HG03442 (cell line): Measurements from ENCODE around the gene GRAMD2B.
A peak's percentile ranks its signal among the peaks of the same experiment; 100 is the strongest.
"Not testable (repeated sequence)": the region's sequence is repeated elsewhere in the genome, so short reads cannot be mapped to it uniquely, and the experiment has no call there.

ENCODE experiments used
- ATAC-seq: cut with Tn5 transposase; IDR thresholded peaks from one replicate; pipeline ENCODE4 v1.9.1; 2021; ENCODE audit warnings: mild to moderate bottlenecking, moderate library complexity; ENCODE audit not compliant: unreplicated experiment

Gene GRAMD2B

GRCh38 chr5:126410623-126411022, 12.6 kb upstream of the GRAMD2B start:
- ATAC-seq = no peak

DNA sequence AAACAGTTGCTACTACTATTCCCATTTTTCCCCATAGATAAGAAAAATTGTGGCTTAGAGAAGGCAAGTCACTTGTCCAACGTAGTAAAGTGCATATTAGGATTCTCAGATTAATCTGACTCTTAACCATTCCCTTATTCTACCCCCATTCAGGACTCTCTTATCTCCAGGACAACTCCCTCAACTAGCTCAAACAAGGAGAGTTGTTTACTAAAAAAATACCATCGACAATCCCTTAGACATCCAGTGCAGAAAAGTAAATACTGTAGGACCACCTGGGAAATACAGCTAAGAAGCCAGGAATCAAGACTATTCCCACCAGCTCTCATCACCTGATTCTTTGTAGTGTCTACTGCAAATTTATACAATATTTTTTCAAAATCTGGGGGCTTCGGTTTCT, 9.4 kb upstream of the GRAMD2B start:
- ATAC-seq = no peak

GRCh38 chr5:126414874-126415502, 8.2 kb upstream of the GRAMD2B start:
- no peak for ATAC-seq

- no peak for ATAC-seq
Observed at GRCh38 chr5:126415789-126416188, 7.4 kb upstream of the GRAMD2B start.

DNA sequence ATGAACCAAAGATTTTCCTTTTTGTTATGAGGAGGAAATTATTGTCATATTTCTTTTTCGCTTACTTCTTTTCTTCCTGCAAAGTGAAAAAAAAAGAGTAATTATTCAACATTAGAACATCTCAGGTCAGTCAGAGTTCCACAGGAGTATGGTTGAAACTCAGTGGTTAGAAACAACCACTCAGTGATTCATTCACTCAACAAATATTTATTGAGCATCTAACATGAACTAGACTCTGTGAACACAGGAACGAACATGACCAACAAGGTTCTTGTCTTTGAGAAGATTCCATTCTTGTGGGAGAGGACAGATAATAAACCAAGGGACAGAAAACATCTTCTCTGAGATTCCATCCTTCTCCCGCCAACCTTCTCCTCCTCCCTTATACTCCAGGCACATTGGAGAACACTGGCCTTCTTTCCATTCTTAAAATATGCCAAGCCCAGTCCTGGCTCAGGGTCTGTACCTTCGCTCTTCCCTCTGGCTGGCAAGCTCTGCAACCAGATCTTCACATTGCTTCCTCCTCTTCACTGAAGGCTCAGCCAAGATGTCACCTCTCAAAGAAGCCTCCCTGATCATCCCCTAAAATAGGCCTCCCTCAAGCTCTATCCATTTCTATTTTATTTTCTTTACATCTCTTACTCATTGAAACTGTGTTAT, 6.8 kb upstream of the GRAMD2B start:
- ATAC-seq = no peak

- no peak for ATAC-seq
Observed at GRCh38 chr5:126417178-126417577, 6.0 kb upstream of the GRAMD2B start.

GRCh38 chr5:126419102-126419501, 4.1 kb upstream of the GRAMD2B start:
- no peak for ATAC-seq

DNA sequence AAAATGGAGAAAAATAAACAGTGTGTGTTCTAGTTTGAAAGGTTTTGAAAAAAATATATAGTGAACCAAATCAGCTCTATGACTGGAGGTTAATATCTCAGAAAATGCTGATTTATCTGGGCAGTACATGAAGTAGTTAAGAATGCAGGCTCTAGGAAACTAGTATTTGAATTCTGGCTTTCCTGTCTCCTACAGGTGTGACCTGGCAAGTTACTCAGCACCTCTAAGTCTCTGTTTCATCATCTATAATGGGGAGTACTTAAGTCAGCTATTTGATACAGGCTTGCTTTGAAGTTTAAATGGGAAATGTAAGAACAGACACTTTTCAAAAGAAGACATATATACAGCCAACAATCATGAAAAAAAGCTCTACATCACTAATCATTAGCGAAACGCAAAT, 5.2 kb downstream of the GRAMD2B start:
- ATAC-seq = no peak

GRCh38 chr5:126430631-126431030, 7.4 kb downstream of the GRAMD2B start:
- ATAC-seq = no peak

DNA sequence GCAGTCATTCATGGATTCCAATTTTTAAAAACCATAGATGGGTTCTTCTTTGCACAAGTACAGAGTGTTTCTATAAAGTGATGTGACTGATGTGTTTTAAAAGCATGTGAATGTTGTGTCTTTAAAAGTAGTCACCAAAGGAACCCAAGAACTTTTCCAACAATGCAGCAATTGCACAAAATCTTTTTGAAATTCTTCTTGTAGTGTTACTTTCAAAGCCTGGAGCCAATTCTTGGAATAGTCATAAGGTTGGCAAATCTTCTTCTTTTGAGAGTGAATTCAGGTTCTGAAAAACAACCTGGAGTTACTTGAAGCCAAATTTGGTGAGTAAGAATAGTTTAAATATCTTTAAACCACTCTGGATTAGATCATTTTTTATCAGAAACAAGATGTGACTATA, 10.5 kb downstream of the GRAMD2B start:
- no peak for ATAC-seq

DNA sequence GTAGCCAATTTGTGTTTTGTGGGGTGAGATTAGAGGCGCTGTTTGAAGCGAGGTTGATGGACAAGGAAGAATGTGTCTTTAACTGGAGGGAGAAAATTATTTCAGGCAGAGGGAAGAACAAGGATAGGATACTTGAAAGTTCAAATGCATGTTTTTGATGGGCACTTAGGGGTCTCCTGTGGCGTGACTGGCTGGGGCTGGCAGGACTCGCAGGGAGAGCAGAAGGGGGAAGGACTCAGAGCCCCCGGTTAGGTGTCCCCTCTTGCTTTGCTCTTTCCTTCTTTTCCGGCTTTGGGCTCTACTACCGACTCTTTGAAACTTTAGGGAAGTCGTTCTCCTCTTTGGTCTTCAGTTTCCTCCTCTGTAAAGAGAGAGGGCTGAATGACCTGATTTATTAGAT, 12.1 kb downstream of the GRAMD2B start:
- no peak for ATAC-seq

- ATAC-seq = no peak
Observed at GRCh38 chr5:126435714-126436113, 12.5 kb downstream of the GRAMD2B start.

DNA sequence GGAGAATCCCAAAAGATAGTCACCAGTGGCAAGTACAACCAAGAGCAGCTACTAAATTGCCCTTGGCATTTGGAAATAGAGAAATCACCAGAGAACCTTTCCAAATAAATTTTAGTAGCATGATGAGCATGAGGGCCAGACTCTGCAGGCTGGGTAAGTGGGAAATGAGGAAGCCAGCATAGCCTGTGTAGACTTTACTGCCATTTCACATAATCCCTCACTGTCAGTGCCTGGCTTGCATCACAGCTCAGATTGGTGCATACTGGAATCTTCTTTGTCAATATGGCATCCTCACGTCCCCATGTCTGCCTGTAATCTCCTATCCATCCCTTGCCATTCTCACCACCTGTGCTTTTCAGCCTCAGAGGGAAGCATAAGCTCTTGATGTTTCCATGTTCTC, 14.5 kb downstream of the GRAMD2B start:
- ATAC-seq = no peak

GRCh38 chr5:126438267-126438666, 15.1 kb downstream of the GRAMD2B start:
- ATAC-seq = peak; percentile 93

DNA sequence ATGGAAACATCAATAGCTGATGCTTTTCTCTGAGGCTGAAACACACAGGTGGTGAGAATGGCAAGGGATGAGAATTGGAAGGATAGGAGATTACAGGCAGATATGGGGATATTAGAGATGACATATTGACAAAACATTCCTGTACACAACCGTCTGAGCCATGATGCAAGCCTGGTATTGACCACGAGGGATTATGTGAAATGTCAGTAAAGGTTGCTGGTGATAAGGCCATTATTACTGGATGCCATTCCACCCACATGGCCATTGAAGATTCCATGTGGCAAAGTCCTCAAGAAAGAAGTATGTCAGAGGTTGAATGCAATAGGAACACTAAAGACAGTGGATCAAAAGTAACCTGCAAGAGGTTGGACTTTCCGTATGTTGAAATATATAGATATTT, 15.7 kb downstream of the GRAMD2B start:
- ATAC-seq = no peak

- ATAC-seq = not testable (repeated sequence)
Observed at GRCh38 chr5:126439724-126440123, 16.5 kb downstream of the GRAMD2B start.

DNA sequence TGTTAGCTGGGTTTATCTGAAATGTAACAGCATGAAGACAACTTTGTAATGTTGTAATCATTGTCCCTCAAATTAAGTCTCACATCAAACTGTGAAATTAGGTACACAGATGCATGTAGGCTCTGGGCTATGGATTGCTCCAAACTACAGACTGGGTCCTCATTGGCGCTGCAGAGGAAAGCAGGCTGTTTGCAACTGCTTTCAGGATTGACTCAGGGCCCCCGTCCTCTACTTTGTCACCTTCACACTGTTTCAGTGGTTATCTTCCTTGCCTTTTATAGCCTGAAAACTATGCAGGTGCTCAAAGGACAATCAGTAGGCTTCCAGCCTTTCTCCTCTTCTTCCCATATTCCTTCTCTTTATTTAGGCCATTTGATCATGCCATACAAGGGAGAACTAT, 18.0 kb downstream of the GRAMD2B start:
- no peak for ATAC-seq

- ATAC-seq = peak; percentile 87
Observed at GRCh38 chr5:126443374-126443851, 20.2 kb downstream of the GRAMD2B start.

GRCh38 chr5:126444137-126444536, 20.9 kb downstream of the GRAMD2B start:
- ATAC-seq = no peak

GRCh38 chr5:126445502-126446174, 22.4 kb downstream of the GRAMD2B start:
- no peak for ATAC-seq

GRCh38 chr5:126446498-126447224, 23.5 kb downstream of the GRAMD2B start:
- ATAC-seq = peak; percentile 31
